HG03460 (cell line): ENCODE measurements around the gene KCNJ5.

Experiments used
- ATAC-seq: cut with Tn5 transposase; IDR thresholded peaks from one replicate; pipeline ENCODE4 v1.9.1; 2021; ENCODE audit not compliant: unreplicated experiment

The KCNJ5 gene

DNA sequence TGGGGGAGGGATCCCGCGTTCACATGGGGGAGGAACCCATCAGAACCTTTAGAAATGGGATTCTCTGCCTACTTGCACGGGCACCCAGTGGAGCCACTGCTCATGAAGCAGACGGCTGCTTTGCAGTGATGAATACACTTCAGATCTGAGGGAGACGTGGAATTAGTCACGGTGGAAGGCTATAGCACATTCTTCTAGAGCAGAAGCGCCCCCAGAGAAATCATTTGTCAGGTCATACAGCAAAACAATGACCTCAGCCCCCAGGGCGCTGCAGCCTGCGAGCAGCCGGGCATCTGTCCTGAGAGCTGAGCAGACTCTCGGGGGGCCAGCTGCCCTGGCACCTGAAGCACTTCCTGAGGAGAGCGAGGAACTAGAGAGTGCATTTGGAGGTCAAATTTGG is 38.8 kb downstream of the KCNJ5 start:
- no peak for ATAC-seq

DNA sequence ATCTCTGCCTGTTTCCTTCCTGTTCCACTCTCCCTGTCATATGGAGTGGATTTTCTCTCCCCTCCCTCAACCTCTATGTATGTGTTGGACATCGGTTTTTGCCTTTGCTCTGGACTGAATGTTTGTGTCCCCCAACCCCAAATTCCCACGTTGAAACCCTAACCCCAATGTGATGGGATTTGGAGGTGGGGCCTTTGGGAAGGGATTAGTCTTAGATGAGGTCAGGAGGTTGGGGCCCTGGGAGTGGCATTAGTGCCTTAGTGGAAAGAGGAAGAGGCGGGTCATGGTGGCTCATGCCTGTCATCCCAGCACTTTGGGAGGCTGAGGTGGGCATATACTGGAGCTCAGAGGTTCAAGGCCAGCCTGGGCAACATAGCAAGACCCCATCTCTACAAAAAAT is 39.9 kb downstream of the KCNJ5 start:
- ATAC-seq = no peak

DNA sequence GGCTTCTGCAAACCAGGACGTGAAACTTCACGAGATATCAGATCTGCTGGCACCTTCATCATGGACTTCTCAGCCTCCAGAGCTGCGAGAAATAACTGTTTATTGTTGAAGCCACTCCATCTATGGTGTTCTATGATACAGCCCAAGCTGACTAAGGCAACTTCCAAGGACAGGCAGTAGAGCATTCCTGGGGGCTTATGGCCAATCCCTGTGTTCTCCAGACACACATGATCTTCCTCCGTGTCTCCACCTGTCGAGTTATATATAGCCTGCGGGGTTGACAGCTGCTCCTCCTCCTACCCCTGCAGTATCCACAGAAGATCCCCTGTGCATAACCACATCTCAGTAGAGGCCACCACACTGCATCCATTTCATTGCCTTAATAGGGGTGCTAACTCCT is 40.5 kb downstream of the KCNJ5 start:
- ATAC-seq = no peak

DNA sequence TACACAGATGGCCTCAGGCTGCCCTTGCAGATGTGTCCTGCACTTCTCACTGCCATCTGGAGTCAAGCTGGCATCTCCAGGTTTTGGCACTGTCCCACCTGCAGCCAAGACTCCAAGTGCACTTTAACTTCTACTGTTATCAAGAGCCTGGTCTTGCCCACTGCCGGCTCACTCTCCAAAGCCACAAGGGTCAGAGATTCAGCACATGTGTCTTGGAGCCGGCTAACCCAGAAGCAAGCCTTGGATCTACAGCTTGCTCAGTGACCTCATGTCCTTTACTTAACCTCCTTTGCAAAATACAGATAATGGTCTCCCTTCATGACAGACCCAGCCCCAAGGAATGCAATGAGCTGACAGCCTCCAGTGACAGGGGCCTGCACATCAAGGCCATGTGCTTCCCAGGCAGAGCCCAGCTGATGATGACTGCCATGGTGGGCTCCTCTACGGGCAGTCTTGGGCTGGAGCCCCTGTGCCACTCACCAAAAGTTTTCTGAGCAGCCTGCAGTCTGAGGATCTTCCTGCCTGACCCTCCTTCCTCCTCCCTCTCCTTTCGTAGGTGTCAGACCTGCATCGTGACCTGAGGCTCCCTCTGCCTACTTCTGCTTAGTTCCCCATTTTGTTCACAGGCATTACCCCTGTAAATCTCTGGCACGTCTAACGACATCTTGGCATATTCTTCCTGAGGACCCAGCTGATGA is 42.5 kb downstream of the KCNJ5 start:
- no peak for ATAC-seq

DNA sequence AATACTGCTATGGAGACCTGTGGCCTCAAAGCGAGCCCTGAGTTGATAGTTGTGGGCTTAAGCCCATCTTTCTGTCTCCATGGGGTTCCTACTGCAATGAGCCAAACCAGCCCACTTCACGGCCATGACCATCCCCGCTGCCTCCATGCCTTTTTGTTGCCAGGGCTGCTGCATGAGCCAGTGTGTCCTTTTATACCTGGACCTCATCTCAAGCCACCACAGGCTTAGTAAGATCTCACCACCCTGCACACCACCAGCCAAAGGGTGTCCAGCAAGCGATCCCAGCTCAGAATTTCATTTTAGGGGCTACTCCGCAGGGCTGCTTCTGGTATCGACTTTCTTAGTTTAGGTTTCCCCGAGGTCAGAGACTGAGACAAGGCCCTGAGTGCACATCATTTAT is 43.2 kb downstream of the KCNJ5 start:
- no peak for ATAC-seq

DNA sequence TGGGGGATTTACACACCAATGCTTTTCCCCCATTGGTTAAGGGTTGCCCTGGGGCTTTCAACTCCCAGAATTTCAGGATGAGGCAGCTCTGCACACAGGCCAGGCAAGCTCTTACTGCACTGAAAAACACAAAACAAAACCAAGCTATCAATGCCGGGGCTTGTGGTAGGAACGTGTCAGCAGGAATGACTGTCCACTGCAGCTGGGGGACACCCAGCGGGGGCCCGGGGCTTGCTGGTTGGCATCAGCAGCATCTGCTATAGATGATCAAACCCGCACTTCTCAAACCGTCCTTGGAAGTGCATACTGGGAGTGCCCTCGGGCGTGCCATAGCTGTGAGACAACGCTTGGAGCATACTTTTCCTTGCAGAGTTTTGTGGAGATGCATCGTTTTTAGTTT is 43.8 kb downstream of the KCNJ5 start:
- ATAC-seq = no peak

DNA sequence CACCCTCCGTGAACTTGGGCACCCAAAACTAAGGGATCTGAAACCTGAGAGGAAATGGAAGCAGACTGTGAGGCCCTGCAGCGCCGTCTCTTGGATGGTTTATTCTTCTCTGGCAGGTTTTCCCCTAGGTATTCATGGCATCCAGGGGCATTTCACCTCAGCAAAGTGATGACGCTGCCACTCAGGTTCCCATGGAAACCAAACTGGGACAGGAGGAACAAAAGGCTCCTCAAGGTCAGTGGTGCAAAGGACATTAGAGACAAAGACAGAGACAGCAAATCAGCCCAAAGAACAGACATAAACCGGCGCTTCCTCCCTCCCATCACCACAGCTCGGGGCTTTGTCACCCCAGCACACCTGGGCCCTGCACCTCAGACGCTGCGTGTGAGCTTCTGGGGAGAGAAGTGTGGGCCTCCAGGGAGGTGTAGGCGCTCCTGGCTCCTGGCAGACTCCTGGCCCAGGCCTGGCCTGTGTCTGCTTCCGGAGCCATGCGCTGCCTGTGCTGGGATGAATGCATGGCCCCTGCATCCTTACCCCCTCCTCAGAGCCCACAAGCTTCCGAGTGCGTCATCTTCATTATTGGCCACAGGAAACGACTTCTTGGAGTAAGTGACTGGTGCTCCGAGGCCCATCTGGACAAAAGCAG is 45.6 kb downstream of the KCNJ5 start:
- no peak for ATAC-seq

DNA sequence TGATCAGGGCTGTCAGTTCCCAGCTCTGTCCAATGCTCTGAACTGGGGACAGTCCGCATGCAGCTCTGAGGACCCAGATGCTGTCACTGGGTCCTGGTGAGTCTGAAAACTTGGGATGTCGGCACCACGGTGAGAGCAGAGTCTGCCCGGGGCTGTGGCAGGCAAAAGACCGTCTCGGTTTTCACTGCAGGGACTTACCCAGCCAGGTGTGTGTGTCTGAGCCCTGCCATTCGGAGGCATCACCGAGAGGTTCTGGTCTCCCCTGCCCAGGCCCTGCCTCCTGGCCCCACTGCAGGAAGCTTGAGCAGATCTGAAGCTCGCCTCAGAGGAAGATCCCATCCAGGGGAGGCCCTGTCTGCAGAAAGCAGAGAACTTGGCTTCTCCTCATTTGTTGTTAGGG is 46.3 kb downstream of the KCNJ5 start:
- ATAC-seq = no peak

DNA sequence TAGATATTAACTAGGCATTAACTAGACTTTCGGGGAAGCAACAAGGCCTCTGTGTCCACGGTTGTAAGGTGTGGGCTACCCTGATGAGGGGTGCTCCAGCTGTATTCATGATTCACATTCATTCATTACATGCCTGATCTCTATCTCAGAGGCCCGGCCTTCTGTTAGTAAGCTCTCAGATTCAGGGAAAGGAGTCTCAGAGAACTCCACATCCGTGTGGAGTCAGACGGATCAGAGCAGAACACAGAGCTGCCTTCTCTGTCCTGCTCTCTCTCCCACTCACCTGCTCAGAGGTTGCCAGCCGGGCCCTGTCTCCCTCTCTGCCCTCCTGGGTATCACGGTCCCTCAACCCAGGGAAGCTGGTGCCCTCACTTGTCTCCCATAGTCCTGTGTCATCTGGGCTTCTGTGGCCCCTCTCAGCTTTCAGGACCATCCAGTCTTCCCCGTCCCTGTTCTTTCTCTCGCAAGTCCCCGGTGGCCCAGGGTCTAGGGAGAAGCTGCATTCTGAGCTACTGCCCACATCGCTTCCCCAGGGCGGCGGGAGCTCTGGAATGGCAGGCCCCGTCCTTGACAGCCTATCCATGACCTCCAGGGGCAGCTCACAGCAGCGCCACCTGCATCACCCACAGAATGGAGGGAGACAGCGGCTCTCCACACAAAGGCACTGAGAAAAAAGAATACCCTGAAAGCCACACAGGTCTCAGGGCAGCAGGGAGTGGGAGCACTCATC is 47.2 kb downstream of the KCNJ5 start:
- no peak for ATAC-seq

DNA sequence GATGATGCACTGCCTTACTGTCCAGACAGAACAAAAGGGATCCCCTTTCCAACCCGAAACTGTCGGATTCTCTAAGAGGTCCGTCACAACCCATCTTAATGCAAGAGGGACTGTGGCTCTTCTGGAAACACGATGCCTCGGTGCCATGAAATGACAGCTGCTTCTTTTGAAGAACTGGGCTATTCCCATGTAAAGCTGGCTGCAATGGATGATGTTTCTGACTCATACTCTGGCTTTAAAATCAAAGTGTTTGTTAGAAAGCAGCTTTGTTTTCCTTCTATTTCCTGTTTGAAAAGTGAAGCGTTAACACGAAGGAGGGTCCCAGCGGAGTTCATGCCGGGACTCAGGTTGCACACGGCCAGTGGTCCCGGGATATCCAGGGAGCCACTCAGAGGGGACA is 48.4 kb downstream of the KCNJ5 start:
- ATAC-seq = no peak

DNA sequence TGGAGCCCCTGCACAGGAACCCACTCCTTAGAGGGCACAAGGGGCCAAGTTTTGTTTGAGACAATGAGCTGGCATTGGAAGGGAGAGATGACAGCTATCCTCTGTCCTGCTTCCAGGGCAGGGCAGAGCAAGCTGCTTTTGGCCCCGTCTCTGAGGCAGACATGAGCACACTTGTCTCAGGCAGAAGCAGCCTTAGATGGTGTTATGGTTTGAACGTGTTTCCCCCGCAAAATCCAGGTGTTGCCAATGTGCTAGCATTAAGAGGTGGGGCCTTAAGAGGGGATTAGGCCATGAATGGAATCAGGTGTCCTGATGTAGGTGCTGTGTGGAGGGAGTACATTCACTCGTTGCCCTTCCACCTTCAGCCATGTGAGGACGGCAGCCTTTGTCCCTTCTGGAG is 49.0 kb downstream of the KCNJ5 start:
- ATAC-seq = no peak

DNA sequence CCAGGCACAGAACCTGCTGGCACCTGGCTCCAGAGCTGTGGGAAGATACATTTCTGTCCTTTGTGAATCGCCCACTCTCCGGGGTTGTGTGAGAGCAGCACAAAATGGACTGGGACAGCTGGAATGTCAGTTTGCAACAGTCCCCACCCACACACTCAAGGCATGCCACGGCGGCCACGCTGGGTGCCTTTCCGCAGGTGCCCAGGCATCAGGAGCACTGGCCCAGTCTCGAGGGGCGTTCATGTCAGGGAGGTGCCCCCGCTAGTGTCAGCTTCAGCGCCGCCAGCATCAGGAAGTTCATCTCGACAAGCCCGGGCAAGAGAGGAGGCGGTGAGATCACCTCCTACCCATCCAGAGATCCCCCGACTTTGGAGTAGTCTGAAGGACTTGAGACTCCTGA is 49.4 kb downstream of the KCNJ5 start:
- no peak for ATAC-seq

DNA sequence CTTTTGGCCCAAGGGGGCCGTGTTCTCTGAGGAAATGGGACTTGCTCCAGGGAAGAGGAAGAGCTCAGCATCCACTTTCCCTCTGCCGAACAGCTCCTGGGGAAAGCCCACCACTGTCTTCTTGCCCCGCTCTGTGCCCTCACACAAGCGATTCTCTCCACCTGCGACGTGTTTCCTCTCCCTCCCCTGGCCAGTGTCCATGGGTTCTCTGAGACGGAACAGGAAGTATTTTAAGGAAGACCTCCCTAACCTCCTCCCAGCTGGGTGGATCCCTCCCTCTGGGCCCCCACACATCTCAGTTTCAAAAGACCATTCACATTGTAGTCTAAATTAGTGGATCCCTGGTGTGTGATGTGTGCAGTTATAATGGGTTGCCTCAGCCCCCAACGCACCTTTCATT is 50.0 kb downstream of the KCNJ5 start:
- no peak for ATAC-seq

DNA sequence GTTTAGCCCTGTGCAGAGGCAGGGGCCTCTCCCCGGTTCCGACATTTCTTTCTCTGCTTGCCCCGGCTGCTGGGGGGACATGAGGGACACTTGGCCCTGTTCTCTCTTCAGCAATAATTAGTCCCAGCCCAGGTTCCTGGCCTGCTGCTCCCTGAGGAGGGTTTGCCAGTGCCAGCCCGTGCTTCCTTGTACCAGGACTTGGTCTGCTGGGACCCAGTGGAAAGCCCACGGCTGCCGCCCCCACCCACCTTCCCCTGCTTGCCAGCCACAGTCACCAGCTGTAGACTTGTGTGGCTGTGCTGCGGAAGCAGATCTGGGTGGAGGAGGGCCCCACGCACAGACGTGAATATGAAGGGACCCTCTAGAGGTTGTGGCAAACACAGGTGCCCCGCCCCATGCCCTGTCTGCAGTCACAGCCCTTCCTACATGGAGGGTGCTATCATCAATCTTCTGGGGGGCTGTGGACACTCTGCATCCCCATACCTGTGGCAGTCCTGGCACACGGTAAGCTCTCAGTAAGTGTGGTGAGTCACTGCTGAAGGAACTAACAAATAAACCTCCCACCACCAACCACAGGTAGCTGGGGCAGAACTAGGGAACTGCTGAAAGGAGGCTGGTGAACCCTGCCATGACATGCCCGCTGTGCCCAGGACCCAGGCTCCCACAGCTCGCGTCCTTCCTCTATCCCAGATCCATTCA is 50.6 kb downstream of the KCNJ5 start:
- no peak for ATAC-seq

DNA sequence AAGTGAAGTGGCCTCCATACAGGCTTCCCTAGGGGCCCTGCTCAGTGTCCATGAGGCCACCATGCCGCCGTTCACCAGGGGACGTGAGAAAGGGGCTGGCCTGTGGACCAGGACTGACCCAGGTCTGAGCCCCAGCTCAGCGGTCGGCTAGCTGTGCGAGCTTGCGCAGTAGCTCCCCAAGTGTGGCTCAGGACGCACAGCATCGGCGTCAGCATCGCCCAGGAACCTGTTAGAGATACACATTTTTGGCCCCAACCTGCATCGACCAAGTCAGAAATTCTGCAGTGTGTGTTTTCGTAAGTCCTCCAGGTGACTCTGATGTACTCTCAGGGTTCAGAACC is 51.1 kb downstream of the KCNJ5 start:
- ATAC-seq = no peak

DNA sequence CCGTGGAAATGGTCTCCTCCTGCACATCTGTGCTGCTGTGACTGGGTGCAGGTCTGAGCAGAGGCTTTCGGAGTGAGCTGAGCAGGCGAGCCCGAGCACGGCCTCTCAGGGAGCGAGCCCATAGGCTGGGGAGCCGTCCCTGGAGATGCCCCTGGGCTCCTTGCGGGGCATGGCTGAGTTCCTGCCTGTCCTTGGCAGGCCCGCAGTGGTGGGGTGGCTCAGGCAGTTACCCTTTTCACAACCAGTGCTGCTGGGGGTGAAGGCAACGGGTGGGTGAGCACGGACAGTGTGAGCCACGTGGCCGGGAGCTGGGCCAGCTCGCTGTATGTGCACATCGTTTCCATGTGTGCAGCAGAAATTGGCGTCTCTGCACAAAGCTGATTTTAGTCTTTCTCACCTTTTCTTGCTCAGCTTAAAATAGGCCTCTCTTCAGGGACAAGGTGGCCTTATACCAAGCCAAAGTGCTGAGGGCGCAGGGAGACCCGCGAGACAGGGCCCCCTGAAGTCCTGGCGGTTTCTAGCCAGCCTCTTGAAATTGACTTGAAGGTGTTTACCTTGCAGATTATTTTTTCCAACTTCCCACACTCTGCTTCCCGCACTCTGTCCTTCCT is 51.8 kb downstream of the KCNJ5 start, which contains the start of gene TP53AIP1:
Gene TP53AIP1 (minus strand): TSS at position 55 of the 611 bp plus-strand sequence. CDS start 5,053 bp downstream, outside the sequence.
- no peak for ATAC-seq

DNA sequence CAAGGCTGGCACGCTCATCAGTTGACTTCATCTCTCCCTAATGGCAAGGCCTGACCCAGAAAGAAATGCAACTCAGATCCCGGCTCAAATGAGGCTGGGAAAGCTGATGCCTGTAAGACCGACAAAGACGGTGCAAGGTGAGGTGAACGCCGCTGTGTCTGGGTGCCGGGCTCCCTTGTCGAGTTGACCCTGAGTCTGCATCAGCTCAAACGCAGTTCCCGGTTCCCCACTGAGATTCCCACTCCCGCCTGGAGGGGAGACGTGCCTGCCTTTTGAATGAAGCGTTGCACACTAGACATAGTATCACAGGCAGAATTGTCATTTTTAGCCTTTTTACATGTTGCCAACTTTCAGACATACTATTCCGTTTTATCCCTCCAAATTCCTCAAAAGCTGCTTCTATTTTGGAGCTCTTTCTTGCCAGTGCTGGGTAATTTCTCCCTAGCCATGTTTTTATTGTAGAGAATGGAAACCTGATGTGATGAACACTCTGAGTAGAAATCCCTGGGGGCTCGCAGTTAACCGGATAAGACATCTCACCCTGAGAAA is 52.3 kb downstream of the KCNJ5 start:
- ATAC-seq = no peak

DNA sequence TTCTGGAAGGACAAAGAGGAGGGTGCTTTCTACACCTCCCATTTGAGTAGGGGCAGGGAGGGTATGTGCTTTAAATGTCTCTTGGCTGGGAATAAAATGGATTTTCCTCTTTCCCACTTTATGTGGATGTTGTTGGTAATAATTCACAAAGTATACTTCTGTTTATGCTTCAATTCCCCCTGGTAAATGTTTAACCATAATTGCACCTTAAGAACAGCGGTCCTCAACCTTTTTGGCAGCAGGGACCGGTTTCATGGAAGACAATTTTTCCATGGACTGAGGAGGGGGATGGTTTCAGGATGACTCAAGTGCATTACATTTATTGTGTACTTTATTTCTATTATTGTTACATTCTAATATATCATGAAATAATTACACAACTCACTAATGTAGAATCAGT is 55.5 kb downstream of the KCNJ5 start:
- ATAC-seq = no peak

DNA sequence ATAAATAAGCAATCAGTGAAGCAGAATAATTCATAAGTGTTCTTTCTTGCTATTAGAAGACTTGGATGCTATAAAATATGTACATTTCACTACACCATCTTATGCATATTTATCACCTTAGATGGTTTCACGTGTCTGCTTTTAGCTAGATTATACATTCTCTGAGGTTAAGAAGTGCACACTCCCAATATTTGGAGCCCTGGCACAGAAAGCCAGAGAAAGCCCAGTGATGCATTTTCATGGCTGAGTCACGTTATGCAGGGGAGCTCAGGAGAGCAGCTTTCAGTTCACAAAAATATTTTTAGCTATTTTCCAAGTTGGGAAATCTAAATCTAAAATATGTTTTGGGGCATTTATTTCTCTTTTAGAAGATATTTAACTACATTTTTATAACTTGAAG is 56.6 kb downstream of the KCNJ5 start:
- ATAC-seq = no peak

DNA sequence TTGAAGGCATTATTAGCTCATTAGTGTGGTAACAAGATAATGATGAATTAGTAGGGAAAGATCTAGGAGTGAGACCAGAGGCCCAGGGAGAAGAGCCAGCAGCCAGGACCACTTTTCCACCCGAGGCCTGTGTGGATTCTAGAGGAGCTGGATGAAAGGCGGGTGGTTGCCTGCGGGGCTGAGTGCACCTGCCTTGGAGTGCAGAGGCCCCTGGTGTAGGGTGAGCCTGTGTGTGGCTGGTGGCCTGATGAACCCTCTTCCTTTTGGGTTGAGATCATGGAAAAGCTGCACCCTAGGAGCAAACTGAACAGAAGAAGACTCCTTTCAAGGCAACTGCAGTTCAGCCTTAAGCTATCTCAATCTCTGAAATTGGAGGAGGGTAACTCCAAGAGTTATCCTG is 57.4 kb downstream of the KCNJ5 start:
- no peak for ATAC-seq
